ENCODE results near the gene RAB28.

Gene RAB28

GRCh38 chr4:13471400-13471799 is 12.7 kb downstream of the RAB28 start:
- Histone ChIP-seq H3K27ac (no peak overlapping the region), H3K27me3 (no peaks in the 10 kb centered on the region), H3K36me3 (peaks cover 2 to 53% (median 23%) of the 10 kb centered on the region in 11 experiments; a peak in 15 of 22 replicates), H3K4me2 (no peak overlapping the region), H3K4me1 (no peaks in the 10 kb centered on the region), H4K20me1 (0 out of 22 replicates have a peak, but pooled peaks cover 0 to 7% (median 0%) of the 10 kb centered on the region in 11 experiments), H3K4me3 (no peak overlapping the region), H3K9ac (no peak overlapping the region), H3K9me3 (replicated peaks in 1 of 11) (0 out of 22 replicates have a peak, but pooled peaks cover 0 to 3% (median 0%) of the 10 kb centered on the region in 11 experiments)
- no peak for TF ChIP-seq Cebpa-rat (IDR thresholded peaks at IDR 0.05)

DNA sequence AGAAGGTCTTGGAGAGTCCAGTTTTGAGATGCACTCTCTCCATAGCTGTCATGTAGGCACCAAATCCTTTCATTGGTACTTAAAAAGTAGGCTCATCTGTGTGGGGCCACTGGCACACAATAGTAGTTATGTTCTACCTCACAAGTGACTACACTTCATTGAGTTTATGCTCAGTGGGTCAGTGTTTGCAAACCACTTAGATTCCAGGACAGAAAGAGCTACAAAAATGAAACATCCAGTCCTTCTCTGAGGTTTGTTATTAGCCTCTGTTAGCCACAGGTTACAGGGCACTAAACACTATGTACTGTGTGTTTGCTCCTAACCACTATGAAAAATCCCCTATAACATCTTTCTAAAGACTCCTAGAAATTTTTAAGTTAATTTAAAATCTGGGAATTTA is 13.8 kb downstream of the RAB28 start:
- Histone ChIP-seq H3K9ac (no peak overlapping the region), H3K4me1 (no peaks in the 10 kb centered on the region), H3K27me3 (no peaks in the 10 kb centered on the region), H3K36me3 (peaks cover 0 to 59% (median 26%) of the 10 kb centered on the region in 11 experiments; a peak in 16 of 22 replicates), H3K27ac (no peak overlapping the region), H3K4me3 (no peak overlapping the region), H3K4me2 (no peak overlapping the region), H4K20me1 (0 out of 22 replicates have a peak, but pooled peaks cover 0 to 7% (median 0%) of the 10 kb centered on the region in 11 experiments), H3K9me3 (replicated peaks in 1 of 11) (peaks cover 0 to 12% (median 8%) of the 10 kb centered on the region in 11 experiments; a peak in 17 of 22 replicates)
- TF ChIP-seq Cebpa-rat (IDR thresholded peaks at IDR 0.05), result no peak

DNA sequence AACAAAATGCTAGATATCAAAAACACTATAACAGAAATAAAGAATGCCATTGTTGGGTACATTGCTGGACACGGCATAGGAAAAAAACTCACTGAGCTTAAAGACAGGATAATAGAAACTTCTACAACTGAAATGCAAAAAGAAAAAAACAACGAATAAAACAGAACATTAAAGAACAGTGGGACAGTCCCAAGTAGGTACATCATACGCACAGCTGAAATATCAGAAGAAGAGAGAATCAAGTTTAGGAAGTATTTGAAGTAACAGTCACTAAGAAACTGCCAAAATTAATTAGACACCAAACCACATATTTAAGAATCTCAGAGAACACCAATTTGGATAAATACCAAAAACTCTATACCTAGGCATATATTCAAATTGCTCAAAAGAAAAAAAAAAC is 19.2 kb downstream of the RAB28 start:
- Histone ChIP-seq H3K9me3 (replicated peaks in 1 of 11) (peaks cover 0 to 12% (median 8%) of the 10 kb centered on the region in 11 experiments; a peak in 17 of 22 replicates), H3K4me1 (peaks cover 0 to 15% (median 0%) of the 10 kb centered on the region in 10 experiments; a peak in 2 of 20 replicates), H3K27me3 (no peaks in the 10 kb centered on the region), H4K20me1 (peaks cover 0 to 7% (median 0%) of the 10 kb centered on the region in 11 experiments; a peak in 1 of 22 replicates), H3K9ac (no peak overlapping the region), H3K4me3 (no peak overlapping the region), H3K4me2 (no peak overlapping the region), H3K27ac (no peak overlapping the region), H3K36me3 (peaks cover 12 to 52% (median 26%) of the 10 kb centered on the region in 11 experiments; a peak in 20 of 22 replicates)
- TF ChIP-seq Cebpa-rat (IDR thresholded peaks at IDR 0.05), result no peak

- H3K27me3 ChIP-seq, result no peaks in the 10 kb centered on the region
- peaks cover 0 to 6% (median 0%) of the 10 kb centered on the region in 11 experiments; a peak in 1 of 22 replicates for H4K20me1 ChIP-seq
- no peak overlapping the region for H3K4me2 ChIP-seq
- no peak overlapping the region for H3K27ac ChIP-seq
- H3K4me1 ChIP-seq, result peaks cover 0 to 15% (median 0%) of the 10 kb centered on the region in 10 experiments; a peak in 2 of 20 replicates
- H3K36me3 ChIP-seq, result peaks cover 14 to 53% (median 29%) of the 10 kb centered on the region in 11 experiments; a peak in 20 of 22 replicates
- no peak overlapping the region for H3K9ac ChIP-seq
- peaks cover 0 to 12% (median 8%) of the 10 kb centered on the region in 11 experiments; a peak in 17 of 22 replicates for H3K9me3 ChIP-seq (replicated peaks in 1 of 11)
- H3K4me3 ChIP-seq, result no peak overlapping the region
- no peak for TF ChIP-seq Cebpa-rat (IDR thresholded peaks at IDR 0.05)
Measured at GRCh38 chr4:13464543-13464942, 19.6 kb downstream of the RAB28 start.

DNA sequence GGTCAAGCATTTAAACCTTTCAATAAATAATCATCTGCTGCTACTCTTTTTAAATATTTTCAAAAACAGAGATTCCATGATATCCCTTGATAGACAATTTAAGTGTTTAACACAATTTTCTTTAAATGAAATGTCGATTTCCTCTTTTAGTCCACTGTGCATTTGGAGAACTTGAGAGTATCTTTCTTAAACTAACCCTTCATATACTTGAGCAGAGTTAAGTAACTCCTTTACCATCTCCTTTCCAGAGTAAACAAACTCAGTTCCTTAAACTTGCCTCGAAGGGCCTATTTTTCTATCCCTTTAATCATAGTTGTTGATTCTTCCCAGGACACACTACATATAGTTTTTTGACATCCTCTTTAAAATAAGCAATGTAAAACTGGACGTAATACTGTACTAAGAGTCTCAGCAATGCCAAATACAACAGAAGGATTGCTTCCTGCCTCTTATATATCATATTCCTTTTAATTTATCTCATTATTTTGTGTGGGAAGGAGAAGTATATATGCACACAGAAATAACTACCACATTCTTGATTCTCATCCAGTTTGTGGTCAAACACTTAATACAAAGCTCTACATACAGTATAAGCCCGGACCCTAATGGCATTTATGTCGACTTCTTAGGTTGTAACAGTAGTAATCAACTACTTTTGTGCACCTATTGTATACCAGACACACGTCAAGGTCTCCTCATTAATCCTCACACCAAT is 22.8 kb downstream of the RAB28 start:
- H3K4me1 ChIP-seq, result peaks cover 0 to 15% (median 0%) of the 10 kb centered on the region in 10 experiments; a peak in 2 of 20 replicates
- H4K20me1 ChIP-seq, result peaks cover 0 to 5% (median 0%) of the 10 kb centered on the region in 11 experiments; a peak in 1 of 22 replicates
- H3K27ac ChIP-seq, result no peak overlapping the region
- H3K9me3 ChIP-seq (replicated peaks in 1 of 11), result peaks cover 0 to 10% (median 8%) of the 10 kb centered on the region in 11 experiments; a peak in 17 of 22 replicates
- H3K9ac ChIP-seq, result no peak overlapping the region
- H3K4me2 ChIP-seq, result no peak overlapping the region
- no peak overlapping the region for H3K4me3 ChIP-seq
- H3K27me3 ChIP-seq, result no peaks in the 10 kb centered on the region
- TF ChIP-seq Cebpa-rat (IDR thresholded peaks at IDR 0.05), result no peak
- H3K36me3 ChIP-seq, result peaks cover 21 to 63% (median 39%) of the 10 kb centered on the region in 11 experiments; a peak in 21 of 22 replicates

GRCh38 chr4:13455411-13455810 is 28.7 kb downstream of the RAB28 start:
- Histone ChIP-seq H3K36me3 (peaks cover 33 to 53% (median 43%) of the 10 kb centered on the region in 11 experiments), H3K4me3 (no peak overlapping the region), H3K4me2 (no peak overlapping the region), H3K27me3 (no peaks in the 10 kb centered on the region), H4K20me1 (peaks cover 0 to 5% (median 0%) of the 10 kb centered on the region in 11 experiments; a peak in 1 of 22 replicates), H3K9ac (no peak overlapping the region), H3K4me1 (no peaks in the 10 kb centered on the region), H3K27ac (no peak overlapping the region), H3K9me3 (replicated peaks in 1 of 11) (peaks cover 15 to 27% (median 19%) of the 10 kb centered on the region in 11 experiments)
- TF ChIP-seq Cebpa-rat (IDR thresholded peaks at IDR 0.05), result no peak

GRCh38 chr4:13454786-13455185 is 29.4 kb downstream of the RAB28 start:
- Histone ChIP-seq H3K27me3 (no peaks in the 10 kb centered on the region), H3K4me3 (no peak overlapping the region), H4K20me1 (0 out of 22 replicates have a peak, but pooled peaks cover 0 to 2% (median 0%) of the 10 kb centered on the region in 11 experiments), H3K9me3 (replicated peaks in 1 of 11) (peaks cover 15 to 27% (median 19%) of the 10 kb centered on the region in 11 experiments), H3K4me2 (no peak overlapping the region), H3K4me1 (no peaks in the 10 kb centered on the region), H3K27ac (no peak overlapping the region), H3K36me3 (peaks cover 27 to 47% (median 39%) of the 10 kb centered on the region in 11 experiments), H3K9ac (no peak overlapping the region)
- TF ChIP-seq Cebpa-rat (IDR thresholded peaks at IDR 0.05), result no peak

DNA sequence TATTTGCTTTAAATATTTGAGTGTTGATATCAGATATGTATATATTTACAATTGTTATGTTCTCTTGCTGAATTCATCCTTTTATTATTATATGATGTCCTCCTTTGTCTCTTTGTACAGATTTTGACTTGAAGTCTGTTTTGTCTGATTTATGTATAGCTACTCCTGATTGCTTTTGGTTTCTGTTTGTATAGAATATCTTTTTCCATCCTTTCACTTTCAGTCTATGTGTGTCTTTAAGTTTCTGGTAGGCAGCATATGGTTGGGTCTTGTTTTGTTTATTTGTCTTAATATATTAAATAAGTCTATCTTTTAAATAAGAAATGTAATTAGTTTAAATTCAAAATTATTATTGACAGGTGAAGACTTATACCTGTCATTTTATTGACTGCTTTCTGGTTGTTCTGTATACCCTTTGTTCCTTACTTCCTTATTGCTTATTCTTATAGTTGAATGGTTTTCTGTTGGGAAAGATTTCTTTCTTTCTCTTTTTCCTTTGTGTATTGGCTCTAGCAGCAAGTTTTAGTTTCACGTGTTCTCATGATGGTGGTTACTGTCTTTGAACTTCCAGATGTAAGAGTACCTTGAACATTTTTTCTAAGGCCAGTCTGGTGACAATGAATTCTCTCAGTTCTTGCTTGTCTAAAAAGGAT is 31.1 kb downstream of the RAB28 start:
- H3K4me2 ChIP-seq, result no peak overlapping the region
- no peak overlapping the region for H3K4me3 ChIP-seq
- H3K36me3 ChIP-seq, result peaks cover 19 to 30% (median 25%) of the 10 kb centered on the region in 11 experiments
- H3K4me1 ChIP-seq, result no peaks in the 10 kb centered on the region
- no peaks in the 10 kb centered on the region for H3K27me3 ChIP-seq
- no peak for TF ChIP-seq Cebpa-rat (IDR thresholded peaks at IDR 0.05)
- H3K9ac ChIP-seq, result no peak overlapping the region
- H4K20me1 ChIP-seq, result no peaks in the 10 kb centered on the region
- peaks cover 15 to 27% (median 19%) of the 10 kb centered on the region in 11 experiments for H3K9me3 ChIP-seq (replicated peaks in 1 of 11)
- no peak overlapping the region for H3K27ac ChIP-seq

GRCh38 chr4:13449590-13449989 is 34.5 kb downstream of the RAB28 start:
- Histone ChIP-seq H3K4me2 (no peak overlapping the region), H3K27me3 (no peaks in the 10 kb centered on the region), H3K27ac (no peak overlapping the region), H3K4me1 (no peaks in the 10 kb centered on the region), H3K4me3 (no peak overlapping the region), H3K36me3 (peaks cover 20 to 33% (median 26%) of the 10 kb centered on the region in 11 experiments), H3K9ac (no peak overlapping the region), H4K20me1 (no peaks in the 10 kb centered on the region), H3K9me3 (replicated peaks in 1 of 11) (peaks cover 3 to 28% (median 16%) of the 10 kb centered on the region in 11 experiments)
- no peak for TF ChIP-seq Cebpa-rat (IDR thresholded peaks at IDR 0.05)

Measured in BLaER1 treated with 17β-estradiol and CSF1 and Interleukin-3, amounts not matched to agents 10 nM and 100 nM (cell line).